Loucy (cell line): ENCODE measurements around the gene SHC4.
A peak's percentile ranks its signal among the peaks of the same experiment; 100 is the strongest.

ENCODE experiments used
- H2AFZ ChIP-seq: fragments of 200-600 bp; sonication (generic); 2 replicates; pipeline ENCODE4 v1.6.0; 2016; ENCODE audit warnings: antibody characterized with exemption, mild to moderate bottlenecking, low read length, moderate library complexity
- H3F3A ChIP-seq: fragments of 200-600 bp; 2 replicates; pipeline ENCODE4 v1.6.0; 2016; ENCODE audit warnings: antibody characterized with exemption, low read depth, mild to moderate bottlenecking
- H3K27me3 ChIP-seq: fragments of 200-600 bp; sonication (generic); 2 replicates; pipeline ENCODE4 v1.6.1; 2014; ENCODE audit warnings: low read length, mild to moderate bottlenecking; ENCODE audit not compliant: insufficient read depth, poor library complexity, severe bottlenecking
- H3K36me3 ChIP-seq: fragments of 200-600 bp; sonication (generic); 2 replicates; pipeline ENCODE4 v1.6.1; 2016; ENCODE audit warnings: low read length; ENCODE audit not compliant: insufficient read depth
- H3K4me1 ChIP-seq: fragments of 200-600 bp; sonication (generic); 2 replicates; pipeline ENCODE4 v1.5.1; 2014; ENCODE audit warnings: low read length, mild to moderate bottlenecking; ENCODE audit not compliant: insufficient read depth, poor library complexity, severe bottlenecking
- H3K4me2 ChIP-seq: fragments of 200-600 bp; sonication (generic); 2 replicates; pipeline ENCODE4 v1.6.0; 2014; ENCODE audit warnings: antibody characterized with exemption, low read length, low read depth, mild to moderate bottlenecking; ENCODE audit not compliant: poor library complexity, severe bottlenecking
- H3K4me3 ChIP-seq: fragments of 200-600 bp; sonication (generic); 2 replicates; pipeline ENCODE4 v1.5.1; 2014; ENCODE audit warnings: low read length, mild to moderate bottlenecking, mixed read lengths; ENCODE audit not compliant: poor library complexity, severe bottlenecking
- H3K79me2 ChIP-seq: fragments of 200-600 bp; sonication (generic); 2 replicates; pipeline ENCODE4 v1.6.1; 2014; ENCODE audit warnings: low read length; ENCODE audit not compliant: insufficient read depth
- H3K9ac ChIP-seq: fragments of 200-600 bp; sonication (generic); 2 replicates; pipeline ENCODE4 v1.6.0; 2014; ENCODE audit warnings: mild to moderate bottlenecking, low read depth, low read length, moderate library complexity; ENCODE audit not compliant: poor library complexity, severe bottlenecking
- H3K9me2 ChIP-seq: fragments of 200-600 bp; sonication (generic); replicated peaks from 2 replicates; pipeline ENCODE4 v1.6.1; 2016; ENCODE audit warnings: low read depth, low read length, mixed read lengths
- H3K9me3 ChIP-seq: fragments of 200-600 bp; sonication (generic); 2 replicates; pipeline ENCODE4 v1.6.1; 2014; ENCODE audit warnings: mild to moderate bottlenecking, antibody characterized with exemption, low read length, low read depth; ENCODE audit not compliant: insufficient read depth
- H4K20me1 ChIP-seq: fragments of 200-600 bp; sonication (generic); 2 replicates; pipeline ENCODE4 v1.6.0; 2014; ENCODE audit warnings: antibody characterized with exemption, low read length, mild to moderate bottlenecking; ENCODE audit not compliant: insufficient read depth, poor library complexity, severe bottlenecking
- CTCF ChIP-seq: fragments of 200-600 bp; sonication (generic); conservative IDR thresholded peaks from 2 replicates; pipeline ENCODE4 v1.5.1; 2014; ENCODE audit warnings: mild to moderate bottlenecking, antibody characterized with exemption, low read length
- EZH2phosphoT487 ChIP-seq: fragments of 200-600 bp; IDR thresholded peaks from 2 replicates; pipeline ENCODE4 v1.6.1; 2018; ENCODE audit warnings: antibody characterized with exemption, mild to moderate bottlenecking, moderate library complexity, borderline replicate concordance

Gene SHC4

GRCh38 chr15:48823237-48823636 lies 140.5 kb downstream of the SHC4 start:
- Histone ChIP-seq H2AFZ (no peak overlapping the region), H3K4me2 (no peak overlapping the region), H3K4me1 (peaks cover 7% of the 10 kb centered on the region), H3K27me3 (no peaks in the 10 kb centered on the region), H3K9ac (no peak overlapping the region), H4K20me1 (no peaks in the 10 kb centered on the region), H3F3A (no peaks in the 10 kb centered on the region), H3K79me2 (no peaks in the 10 kb centered on the region), H3K36me3 (no peaks in the 10 kb centered on the region), H3K9me2 (no peaks in the 10 kb centered on the region), H3K4me3 (no peak overlapping the region), H3K9me3 (no peaks in the 10 kb centered on the region)
- TF ChIP-seq EZH2phosphoT487: no peak

GRCh38 chr15:48814286-48814685 lies 149.4 kb downstream of the SHC4 start:
- peaks cover 14% of the 10 kb centered on the region for H3K79me2 ChIP-seq

DNA sequence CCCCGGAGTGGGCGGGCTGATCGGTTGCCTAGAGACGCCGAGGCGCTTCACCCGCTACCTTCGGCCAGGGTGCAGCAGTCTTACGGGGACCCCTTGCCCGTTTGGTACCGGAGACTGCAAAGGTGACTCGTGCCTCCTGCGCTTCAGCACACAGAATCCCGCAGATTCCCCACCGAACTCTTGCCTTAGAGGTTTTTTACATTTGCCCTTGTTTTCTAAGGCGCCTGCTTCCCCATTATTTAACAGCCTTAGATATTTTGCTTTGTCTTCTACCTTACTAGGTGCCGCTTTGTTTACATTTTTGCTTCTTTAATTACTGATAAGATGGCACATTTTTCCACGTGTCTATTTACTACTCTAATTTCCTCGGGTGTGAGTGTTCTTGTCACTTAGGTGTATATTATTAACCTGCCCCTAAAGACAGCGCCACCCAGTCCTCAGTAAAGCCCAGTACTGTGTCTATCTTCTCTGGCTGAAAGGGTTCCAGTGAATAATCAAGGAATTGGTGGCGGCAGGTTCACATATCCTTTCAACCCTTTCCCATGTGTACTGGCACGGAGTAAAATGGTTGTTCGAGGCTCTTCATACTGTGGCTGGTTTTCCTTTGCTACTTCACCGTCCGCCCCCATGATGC lies 152.3 kb downstream of the SHC4 start:
- Histone ChIP-seq H3K4me2 (peak overlapping the region; percentile 87), H3K27me3 (no peaks in the 10 kb centered on the region), H3K4me3 (peak overlapping the region; percentile 97), H4K20me1 (peaks cover 20% of the 10 kb centered on the region), H3K36me3 (no peaks in the 10 kb centered on the region), H3K9me2 (no peaks in the 10 kb centered on the region), H3F3A (no peaks in the 10 kb centered on the region), H3K9ac (peak overlapping the region; percentile 51), H3K79me2 (peaks cover 37% of the 10 kb centered on the region), H3K9me3 (no peaks in the 10 kb centered on the region), H2AFZ (peak overlapping the region; percentile 96), H3K4me1 (peaks cover 34% of the 10 kb centered on the region)
- TF ChIP-seq CTCF: peak; percentile 43
- TF ChIP-seq EZH2phosphoT487: no peak

More at GRCh38 chr15:48814286-48814685, 149.4 kb downstream of the SHC4 start:
- Histone ChIP-seq H3K9ac (no peak overlapping the region), H3K9me2 (no peaks in the 10 kb centered on the region), H3K4me3 (no peak overlapping the region), H4K20me1 (peaks cover 10% of the 10 kb centered on the region), H3K4me1 (peaks cover 16% of the 10 kb centered on the region), H3K36me3 (no peaks in the 10 kb centered on the region), H3K9me3 (no peaks in the 10 kb centered on the region), H3K4me2 (no peak overlapping the region), H3K27me3 (no peaks in the 10 kb centered on the region), H3F3A (no peaks in the 10 kb centered on the region), H2AFZ (no peak overlapping the region)
- TF ChIP-seq EZH2phosphoT487 (no peak), CTCF (no peak)
